GM19438 (cell line): ENCODE data around the gene STK16.
"Not testable (repeated sequence)": the region's sequence is repeated elsewhere in the genome, so short reads cannot be mapped to it uniquely, and the experiment has no call there.

Source experiments
- ATAC-seq: cut with Tn5 transposase; IDR thresholded peaks from one replicate; pipeline ENCODE4 v1.9.1; 2021; ENCODE audit warnings: low read depth; ENCODE audit not compliant: unreplicated experiment

The STK16 gene

GRCh38 chr2:219245148-219245898, at the start of gene STK16, which contains the start of gene GLB1L:
TSS of gene STK16 (plus strand) at chr2:219245479. CDS start at chr2:219246000, 521 bp downstream.
TSS of gene GLB1L (minus strand) at chr2:219245444. CDS start at chr2:219243573, 1,871 bp downstream.
- ATAC-seq = peak; percentile 49

- no peak for ATAC-seq
These were observed 47.9 kb upstream of the STK16 start for GRCh38 chr2:219197388-219197787.

GRCh38 chr2:219198974-219199373, 46.3 kb upstream of the STK16 start:
- no peak for ATAC-seq

GRCh38 chr2:219199470-219200211, 45.6 kb upstream of the STK16 start:
- ATAC-seq = no peak

- ATAC-seq = not testable (repeated sequence)
These were observed 44.6 kb upstream of the STK16 start for GRCh38 chr2:219200502-219201326.

- ATAC-seq = not testable (repeated sequence)
These were observed 43.9 kb upstream of the STK16 start for GRCh38 chr2:219201331-219201730.

GRCh38 chr2:219204425-219205164, 40.7 kb upstream of the STK16 start:
- ATAC-seq = no peak

GRCh38 chr2:219205165-219205538, 40.1 kb upstream of the STK16 start:
- no peak for ATAC-seq

GRCh38 chr2:219205981-219206327, 39.3 kb upstream of the STK16 start:
- no peak for ATAC-seq

GRCh38 chr2:219206328-219207133, 38.7 kb upstream of the STK16 start, which contains the start of gene ZFAND2B:
TSS of gene ZFAND2B (plus strand) at chr2:219206782. CDS start at chr2:219206988, 206 bp downstream.
- ATAC-seq = peak; percentile 94

GRCh38 chr2:219207134-219207883, 38.0 kb upstream of the STK16 start:
- no peak for ATAC-seq

GRCh38 chr2:219207884-219208740, 37.2 kb upstream of the STK16 start:
- ATAC-seq = no peak

- ATAC-seq = no peak
These were observed 35.8 kb upstream of the STK16 start for GRCh38 chr2:219209236-219210195.

- ATAC-seq = no peak
These were observed 34.9 kb upstream of the STK16 start for GRCh38 chr2:219210196-219210885.

- no peak for ATAC-seq
These were observed 34.4 kb upstream of the STK16 start for GRCh38 chr2:219210886-219211362.

GRCh38 chr2:219213026-219213415, 32.3 kb upstream of the STK16 start:
- no peak for ATAC-seq
